Lower lobe of right lung (tissue), 2 donors: ENCODE data around the gene NSFL1C. TPM values are rescaled to one million over a fixed set of nuclear protein-coding genes. Genes with fewer than 3 reads are reported as not detected.

Experiments used
- ATAC-seq, 2 donors: fragments of 200-7000 bp; cut with Tn5 transposase; one replicate each; pipeline ENCODE4 v1.9.1; 2020 to 2022; ENCODE audit warnings: mild to moderate bottlenecking in 2 of 2, moderate library complexity in 2 of 2
- DNase-seq: peaks from one replicate; pipeline ENCODE4 v3.0.0-alpha.2; 2020
- H3K27ac ChIP-seq: fragments of 200-600 bp; one replicate; pipeline ENCODE4 v1.8.0; 2022
- H3K27me3 ChIP-seq: fragments of 200-600 bp; one replicate; pipeline ENCODE4 v1.8.0; 2022; ENCODE audit warnings: low read depth
- H3K36me3 ChIP-seq: fragments of 200-600 bp; one replicate; pipeline ENCODE4 v1.8.0; 2022; ENCODE audit warnings: mild to moderate bottlenecking
- H3K4me1 ChIP-seq: fragments of 200-600 bp; one replicate; pipeline ENCODE4 v1.8.0; 2022
- H3K4me3 ChIP-seq: fragments of 200-600 bp; one replicate; pipeline ENCODE4 v1.8.0; 2022; ENCODE audit warnings: mild to moderate bottlenecking
- H3K9me3 ChIP-seq: fragments of 200-600 bp; one replicate; pipeline ENCODE4 v1.8.0; 2022
- CTCF ChIP-seq: fragments of 200-600 bp; IDR thresholded peaks from one replicate; pipeline ENCODE4 v1.8.0; 2022; ENCODE audit warnings: antibody characterized with exemption, mild to moderate bottlenecking
- intact Hi-C: fragments of 100-400 bp; cut with DNase I; formaldehyde crosslinking; loops from one replicate; pipeline ENCODE4 v1.11.0; 2022
- total RNA-seq: library from RNA; stranded (reverse); fragmentation: NEBNext Ultra II Directional; extraction: Animal tissue kit (Norgen Biotek cat#: 25700); gene quantifications from one replicate; pipeline ENCODE4 v1.2.1, GENCODE V29; 2021
- donor health status: DM: no; HTN: yes; CAD: no; lungs with severe emphysema.

NSFL1C gene
- total RNA-seq, 1 donor from 2014 or later, result 73.8 TPM

DNA sequence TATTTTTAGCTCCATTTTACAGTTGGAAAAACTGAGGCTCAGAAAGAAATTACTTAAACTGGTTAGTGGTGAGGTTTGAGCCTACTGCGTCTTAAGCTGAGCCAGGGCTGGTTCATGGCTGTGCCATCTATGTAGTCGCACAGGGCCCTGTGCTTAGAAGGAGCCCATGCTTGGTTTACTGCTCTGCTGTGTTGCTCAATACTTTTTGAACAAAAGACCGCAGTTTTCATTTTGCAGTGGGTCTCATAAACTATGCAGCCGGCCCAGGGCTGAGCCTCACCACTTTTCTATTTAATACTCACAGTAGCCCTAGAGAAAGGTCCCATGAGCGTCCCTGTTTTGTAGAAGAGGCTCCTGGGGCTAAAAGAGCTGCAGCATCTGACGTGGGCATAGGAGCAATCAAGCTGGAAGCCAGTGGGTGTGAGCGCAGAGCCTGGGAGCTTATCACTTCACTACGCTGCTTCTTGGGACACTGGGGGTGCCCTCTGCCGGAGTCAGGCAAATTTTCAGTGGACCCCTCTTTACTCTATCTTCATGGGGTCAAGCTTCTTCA is 24.1 kb upstream of the NSFL1C start:
- ATAC-seq (peak; percentile 27 to 36), DNase-seq (no peak)
- no peak for TF ChIP-seq CTCF
- no peaks in the 10 kb centered on the region for H3K36me3 ChIP-seq
- H3K27ac ChIP-seq, result peak overlapping the region; percentile 81
- H3K4me3 ChIP-seq, result peak overlapping the region; percentile 49
- H3K4me1 ChIP-seq, result peaks cover 9% of the 10 kb centered on the region
- intact Hi-C loops, result no loop called here
- H3K9me3 ChIP-seq, result no peaks in the 10 kb centered on the region
- no peaks in the 10 kb centered on the region for H3K27me3 ChIP-seq

- Histone ChIP-seq H3K4me3 (peak overlapping the region; percentile 49), H3K36me3 (no peaks in the 10 kb centered on the region), H3K4me1 (peaks cover 9% of the 10 kb centered on the region), H3K9me3 (no peaks in the 10 kb centered on the region), H3K27me3 (no peaks in the 10 kb centered on the region), H3K27ac (peak overlapping the region; percentile 81)
- intact Hi-C loops, result no loop called here
- no peak for TF ChIP-seq CTCF
- peak; percentile 60 to 80 for ATAC-seq
- no peak for DNase-seq
Measured at GRCh38 chr20:1489764-1490436, 23.3 kb upstream of the NSFL1C start.

GRCh38 chr20:1489325-1489724 is 22.7 kb upstream of the NSFL1C start:
- peaks cover 9% of the 10 kb centered on the region for H3K4me1 ChIP-seq
- peak overlapping the region; percentile 75 for H3K27ac ChIP-seq
- no peaks in the 10 kb centered on the region for H3K36me3 ChIP-seq
- DNase-seq (no peak), ATAC-seq (peak in 1 of 2 donors; percentile 4)
- H3K27me3 ChIP-seq, result no peaks in the 10 kb centered on the region
- intact Hi-C loops, result no loop called here
- no peak for TF ChIP-seq CTCF
- no peaks in the 10 kb centered on the region for H3K9me3 ChIP-seq
- H3K4me3 ChIP-seq, result peak overlapping the region; percentile 49

GRCh38 chr20:1486566-1486965 is 19.9 kb upstream of the NSFL1C start:
- Histone ChIP-seq H3K4me1 (no peaks in the 10 kb centered on the region), H3K27me3 (peaks cover 5% of the 10 kb centered on the region), H3K27ac (no peak overlapping the region), H3K9me3 (no peaks in the 10 kb centered on the region), H3K4me3 (no peak overlapping the region), H3K36me3 (no peaks in the 10 kb centered on the region)
- no peak for DNase-seq
- ATAC-seq, result no peak
- intact Hi-C loops, result no loop called here
- TF ChIP-seq CTCF, result no peak

GRCh38 chr20:1484438-1485116 is 17.9 kb upstream of the NSFL1C start:
- Histone ChIP-seq H3K9me3 (no peaks in the 10 kb centered on the region), H3K4me1 (no peaks in the 10 kb centered on the region), H3K4me3 (no peak overlapping the region), H3K36me3 (no peaks in the 10 kb centered on the region), H3K27ac (no peak overlapping the region), H3K27me3 (peaks cover 5% of the 10 kb centered on the region)
- no peak for ATAC-seq
- TF ChIP-seq CTCF, result no peak
- intact Hi-C loops, result no loop called here
- DNase-seq, result no peak
